Breast epithelium (tissue), 3 donors: ENCODE results near the gene KIF26B.

Experiments
- CTCF ChIP-seq, 3 donors: fragments of 450-650 bp; IDR thresholded peaks; one replicate each; pipeline ENCODE4 v1.5.1; 2016 to 2017; ENCODE audit warnings: antibody characterized with exemption in 3 of 3, mild to moderate bottlenecking in 3 of 3, moderate library complexity in 3 of 3
- POLR2AphosphoS5 ChIP-seq, 3 donors: sonication (generic); formaldehyde crosslinking; IDR thresholded peaks; one replicate each; pipeline ENCODE4 v1.6.1; 2017; ENCODE audit warnings: antibody characterized with exemption in 3 of 3

- no peak for TF ChIP-seq POLR2AphosphoS5 (IDR thresholded peaks at IDR 0.05)
- no peak for TF ChIP-seq CTCF (IDR thresholded peaks at IDR 0.05)
Measured at GRCh38 chr1:245538671-245539070, 383.9 kb downstream of the KIF26B start.
